Stimulated activated CD8-positive, alpha-beta memory T cell treated with anti-CD3 and anti-CD28 coated beads, Interleukin-4, amount 100 ng/mL, for 4 hours (primary cell): ENCODE data around the gene NFYB.
"Not testable (repeated sequence)": the region's sequence is repeated elsewhere in the genome, so short reads cannot be mapped to it uniquely, and the experiment has no call there.

Experiments
- DNase-seq, 2 donors: peaks; one replicate each; pipeline ENCODE4 v3.0.0-alpha.2; 2020; ENCODE audit warnings: low read depth in 2 of 2, low spot score in 1 of 2

Gene NFYB

DNA sequence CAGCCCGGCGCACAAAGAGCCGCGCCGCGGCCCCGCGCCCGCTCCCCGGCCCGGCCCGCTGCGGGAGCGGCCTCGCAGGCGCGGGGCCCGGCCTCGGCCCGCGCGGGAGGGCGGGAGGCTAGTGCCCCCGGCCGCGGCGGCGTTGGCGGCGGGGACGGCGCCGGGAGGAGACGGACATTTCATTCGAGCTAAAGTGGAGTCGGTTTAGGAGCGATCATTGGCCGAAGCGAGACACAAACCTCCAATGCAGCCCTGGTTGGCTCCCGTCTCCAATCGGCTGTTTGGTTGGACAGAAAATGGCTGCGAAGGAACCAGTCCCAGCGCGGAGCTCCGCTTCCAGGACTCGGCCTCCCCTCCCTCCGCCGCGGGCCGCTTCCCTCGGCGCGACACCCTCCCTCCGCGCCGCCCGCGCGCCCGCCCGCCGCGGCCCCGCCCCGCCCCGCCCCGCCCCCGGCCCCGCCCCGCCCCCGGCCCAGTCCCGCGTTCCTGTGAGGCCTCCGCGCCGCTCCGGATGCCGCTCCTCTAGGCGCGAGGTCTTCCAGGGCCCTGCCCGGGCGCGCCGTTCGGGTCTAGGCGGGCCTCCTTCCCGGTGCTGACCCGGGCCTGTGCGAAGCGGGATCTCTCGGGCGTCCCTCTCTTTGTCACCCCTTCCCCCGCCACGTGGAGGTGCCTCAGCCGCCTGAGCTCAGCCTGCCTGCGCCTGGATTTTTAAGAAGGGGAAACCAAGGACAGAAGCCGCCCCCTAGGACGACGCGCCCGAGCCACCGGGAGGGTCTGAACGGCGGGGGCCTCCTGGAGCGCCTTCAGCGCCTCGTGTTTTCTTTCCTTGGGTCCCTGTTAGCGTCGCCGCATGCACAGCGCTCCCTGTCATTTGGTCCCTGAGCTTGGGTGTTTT, at the start of gene NFYB:
NFYB (minus strand) TSS at position 309 of the 895 bp plus-strand sequence. CDS start 2,757 bp downstream, outside the sequence.
- peak; percentile 75 to 81 for DNase-seq

DNA sequence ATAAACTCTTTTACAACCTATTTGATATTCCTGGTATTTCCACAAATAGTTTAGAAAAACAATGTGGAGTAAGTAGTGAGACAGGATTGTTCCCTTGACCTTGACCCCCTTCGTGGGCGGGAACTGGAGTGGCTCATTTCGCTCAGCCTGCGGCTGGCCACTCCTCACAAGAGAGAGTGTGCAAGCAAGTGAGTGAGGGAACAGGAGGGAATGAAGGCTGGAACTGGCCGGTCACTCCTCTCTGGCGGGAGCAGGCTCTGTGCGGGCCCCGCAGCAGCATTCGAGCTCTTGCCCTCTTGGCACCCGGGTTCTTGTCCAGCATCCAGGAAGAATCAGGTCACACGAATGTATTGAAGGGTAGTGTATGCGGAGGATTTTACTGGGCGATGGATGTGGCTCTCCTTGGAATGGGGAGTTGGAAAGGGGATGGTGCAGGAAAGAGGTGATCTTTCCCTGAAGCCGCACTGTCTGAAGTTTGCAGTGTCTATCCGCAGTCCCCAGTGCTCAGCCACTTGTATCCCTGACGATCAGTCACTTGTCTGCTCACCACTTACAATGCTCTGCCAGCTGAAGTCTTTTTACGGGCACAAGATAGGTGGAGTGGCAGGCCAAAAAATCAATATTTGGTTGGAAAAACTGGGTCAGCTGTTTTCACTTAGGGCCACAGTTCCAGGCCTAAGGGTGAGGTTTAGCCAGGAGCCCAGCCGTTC, 49.6 kb upstream of the NFYB start:
- DNase-seq: no peak

DNA sequence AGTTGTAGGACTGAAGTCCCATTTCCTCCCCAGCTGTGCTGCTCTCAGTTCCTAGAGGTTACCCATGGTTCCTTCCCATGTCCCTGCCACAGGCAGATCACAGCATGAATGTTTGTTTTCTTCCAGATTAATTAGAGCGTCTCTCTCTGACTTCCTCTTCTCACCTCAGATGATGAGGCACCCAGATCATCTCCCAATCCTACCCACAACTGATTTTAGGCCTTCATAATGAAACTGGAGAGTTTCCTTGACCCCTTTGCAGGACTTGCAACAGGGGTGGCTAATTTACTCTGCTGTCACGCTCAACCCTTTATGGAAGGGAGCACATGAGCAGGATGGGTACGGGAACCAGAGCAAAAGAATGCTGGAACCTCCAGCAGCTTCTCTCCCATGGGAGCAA, 45.4 kb upstream of the NFYB start:
- DNase-seq: no peak

DNA sequence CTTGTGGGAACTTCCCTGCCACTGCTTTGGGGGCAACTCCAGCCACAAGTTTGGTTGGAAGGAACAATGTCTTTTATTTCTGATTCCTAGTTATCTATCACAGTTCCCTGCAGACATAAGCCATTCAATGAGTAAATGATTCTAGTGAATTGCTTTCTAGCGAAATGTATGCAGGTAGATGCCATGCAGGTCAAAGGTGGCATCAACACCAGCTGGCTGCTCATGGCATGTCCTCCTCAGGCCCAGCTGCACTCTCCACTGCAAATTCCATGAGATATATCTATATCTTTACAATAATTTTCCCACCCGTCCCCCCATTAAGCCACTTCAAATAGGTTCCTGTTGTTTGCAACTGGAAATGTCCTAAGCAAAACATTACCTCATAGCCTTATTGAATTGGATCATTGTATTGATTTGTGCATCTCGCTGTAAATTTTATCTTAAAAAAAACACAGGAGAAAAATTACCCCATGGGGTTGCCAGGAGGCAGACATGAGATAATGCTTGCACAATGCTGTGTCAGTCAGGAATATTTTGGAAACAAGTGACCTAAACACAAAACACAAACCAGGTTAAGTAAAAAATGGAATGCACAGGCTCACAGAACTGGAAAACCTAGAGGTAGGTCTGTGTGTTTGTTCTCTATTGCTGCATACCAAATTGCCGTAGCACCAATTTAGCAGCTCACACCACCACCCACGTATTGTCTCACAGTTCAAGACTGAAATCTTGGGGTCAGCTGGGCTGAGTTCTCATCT, 44.8 kb upstream of the NFYB start:
- DNase-seq: no peak

DNA sequence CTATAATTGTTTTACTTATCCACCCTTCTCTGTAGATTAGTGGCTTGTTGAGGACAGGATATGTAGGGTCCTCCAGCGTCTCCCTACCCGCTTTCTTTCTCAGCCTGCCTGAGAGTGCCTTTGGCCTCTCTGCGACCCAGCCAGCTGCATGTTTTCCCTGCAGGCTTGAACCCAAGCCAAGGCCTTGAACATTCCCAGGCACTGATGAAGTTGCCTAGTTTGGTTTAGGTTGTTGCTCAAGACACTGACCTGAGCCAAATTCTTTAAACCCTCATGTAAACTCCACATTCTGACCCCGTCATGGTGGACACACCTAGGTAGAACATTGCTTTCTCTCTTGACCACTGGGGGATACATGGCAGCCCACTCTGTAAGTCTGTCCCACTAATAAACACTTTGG, 44.1 kb upstream of the NFYB start:
- DNase-seq: no peak

DNA sequence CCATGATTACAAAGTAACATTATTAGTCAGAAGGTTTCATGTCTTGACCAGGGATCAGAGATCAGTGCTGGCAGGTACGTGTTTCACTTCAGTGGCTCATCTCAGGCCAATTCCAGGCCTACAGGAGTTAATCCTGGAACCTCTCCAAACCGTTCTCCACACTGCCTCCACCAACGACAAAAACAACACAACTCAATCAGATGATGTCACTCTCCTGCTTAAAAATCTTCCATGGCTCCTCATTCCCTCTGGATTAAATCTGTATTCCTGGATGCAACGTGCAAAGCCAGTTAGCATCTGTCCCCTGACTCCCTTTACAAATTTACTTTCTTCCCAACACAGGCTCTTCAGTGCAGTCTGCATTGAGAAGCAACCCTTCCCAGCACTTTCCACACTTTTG, 43.3 kb upstream of the NFYB start:
- no peak for DNase-seq

DNA sequence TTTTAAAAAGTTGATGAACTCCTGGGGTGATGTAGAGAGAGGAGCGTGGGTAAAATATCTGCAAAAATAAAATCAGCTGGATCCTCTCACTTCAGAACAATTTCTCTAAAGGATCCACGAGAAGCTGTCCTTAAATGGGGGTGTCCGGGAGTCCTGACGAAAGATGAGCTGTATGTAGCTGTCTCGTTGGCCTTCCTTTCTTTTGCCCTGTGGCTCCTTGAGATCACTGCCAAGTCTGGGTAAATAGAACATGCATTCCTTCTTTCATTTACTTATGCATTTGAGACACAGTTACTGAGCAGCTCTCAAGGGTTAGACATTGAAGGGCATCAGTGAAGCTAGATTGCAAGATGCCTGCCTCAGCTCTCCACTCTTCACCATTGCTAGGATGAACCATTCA, 42.4 kb upstream of the NFYB start:
- DNase-seq: no peak

DNA sequence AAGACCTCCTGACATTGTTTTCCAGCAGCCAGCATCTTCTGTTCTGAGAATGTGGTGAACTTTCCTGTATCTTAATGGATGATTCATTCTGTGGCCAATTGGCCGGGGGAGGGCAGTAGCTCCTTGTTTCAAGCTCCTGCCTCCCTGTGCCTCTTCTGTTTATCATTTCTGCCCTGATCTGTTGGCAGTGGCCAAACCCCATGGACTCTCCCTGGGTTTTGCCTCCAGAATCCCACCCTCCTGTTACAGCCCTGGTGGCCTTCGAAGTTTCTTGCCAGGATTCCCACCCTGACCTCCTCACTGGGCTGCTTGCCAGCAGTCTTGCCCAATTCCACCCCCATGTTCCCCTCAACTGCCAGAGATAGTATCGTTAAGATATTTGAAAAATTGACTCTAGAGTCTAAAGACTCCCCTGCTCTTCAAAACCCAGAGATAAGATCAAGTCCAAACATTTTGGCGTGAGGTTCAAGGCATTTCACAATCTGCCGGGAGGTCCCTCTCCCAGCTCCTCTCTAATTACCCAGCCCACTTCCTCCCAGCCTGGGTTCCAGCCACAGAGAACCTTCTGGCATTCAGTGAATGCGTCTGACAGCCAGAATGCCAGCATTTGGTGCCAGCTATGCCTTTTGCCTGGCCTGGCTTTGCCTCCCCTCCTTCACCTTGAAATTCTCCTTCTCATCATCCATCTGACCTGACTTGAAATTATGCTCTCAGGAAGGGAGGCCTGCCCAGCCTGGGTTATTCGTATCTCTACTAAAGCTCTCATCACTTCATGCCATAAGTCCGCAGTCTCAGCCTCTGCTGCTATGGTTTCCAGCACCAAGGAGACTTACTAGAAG, 39.9 kb upstream of the NFYB start:
- DNase-seq: no peak

DNA sequence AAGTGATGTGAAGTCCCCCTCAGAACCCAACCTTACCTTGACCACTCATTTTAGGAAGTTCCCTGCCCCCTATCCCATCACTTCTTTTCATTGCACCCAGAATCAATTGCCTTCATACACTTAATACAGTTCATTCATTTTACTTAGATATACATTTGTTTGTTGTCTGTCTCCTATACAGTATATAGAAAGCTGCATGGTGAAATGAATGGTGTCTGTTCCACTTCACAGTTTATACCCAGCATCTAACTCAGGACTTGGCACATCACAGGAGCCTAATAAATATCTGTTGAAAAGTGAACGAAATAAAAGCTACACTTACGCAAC, 39.3 kb upstream of the NFYB start:
- no peak for DNase-seq

DNA sequence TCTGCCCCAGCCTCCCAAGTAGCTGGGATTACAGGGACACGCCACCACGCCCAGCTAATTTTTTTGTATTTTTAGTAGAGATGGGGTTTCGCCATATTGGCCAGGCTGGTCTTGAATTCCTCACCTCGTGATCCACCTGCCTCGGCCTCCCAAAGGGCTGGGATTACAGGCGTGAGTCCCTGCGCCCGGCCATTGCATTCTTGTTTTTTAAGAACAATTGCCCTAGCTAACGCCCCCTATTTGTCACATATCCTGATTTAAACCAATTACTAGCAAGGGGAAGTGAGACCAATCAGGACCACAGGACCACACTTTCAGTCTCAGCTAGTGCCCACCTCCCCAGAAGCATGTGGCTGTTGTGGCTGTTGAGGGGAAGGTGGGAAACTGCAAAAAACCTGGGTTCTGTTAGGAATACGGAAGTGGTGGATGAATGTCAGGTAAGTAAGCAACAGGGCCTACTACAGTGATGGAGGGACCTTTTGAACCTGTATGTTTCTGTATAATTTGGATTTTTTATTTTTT, 37.8 kb upstream of the NFYB start:
- no peak for DNase-seq

DNA sequence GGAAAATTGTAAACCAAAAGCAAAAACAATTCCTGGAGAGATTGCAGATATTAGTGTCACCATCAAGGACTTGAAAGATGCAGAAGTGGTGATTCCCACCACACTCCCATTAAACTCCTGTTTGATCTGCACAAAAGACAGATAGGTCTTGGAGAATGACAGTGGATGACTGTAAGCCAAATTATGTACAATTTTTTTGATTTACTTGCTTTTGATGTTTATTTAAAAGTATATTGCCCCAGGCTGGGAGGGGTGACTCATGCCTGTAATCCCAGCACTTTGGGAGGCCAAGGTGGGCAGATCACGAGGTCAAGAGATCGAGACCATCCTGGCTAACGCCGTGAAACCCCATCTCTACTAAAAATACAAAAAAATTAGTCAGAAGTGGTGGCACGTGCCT, 35.8 kb upstream of the NFYB start:
- DNase-seq: not testable (repeated sequence)

DNA sequence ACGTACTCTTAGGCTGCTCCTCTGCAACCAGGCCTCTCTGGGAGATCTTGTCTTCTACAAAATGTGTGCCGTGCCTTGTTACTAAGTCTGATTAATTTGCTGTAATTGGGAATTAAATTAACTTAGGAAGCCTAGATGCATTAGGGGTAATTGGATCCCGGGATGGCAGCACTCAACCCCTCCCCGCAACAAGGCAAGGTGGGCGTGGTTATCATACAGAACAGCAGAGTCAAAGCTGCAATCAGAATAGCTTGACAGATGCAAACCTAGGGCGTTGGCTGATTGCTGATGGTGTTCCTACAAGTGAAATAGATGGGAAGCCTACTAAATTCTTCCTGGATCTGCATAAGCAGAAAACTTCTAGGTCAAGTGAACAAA, 34.5 kb upstream of the NFYB start:
- DNase-seq: no peak

DNA sequence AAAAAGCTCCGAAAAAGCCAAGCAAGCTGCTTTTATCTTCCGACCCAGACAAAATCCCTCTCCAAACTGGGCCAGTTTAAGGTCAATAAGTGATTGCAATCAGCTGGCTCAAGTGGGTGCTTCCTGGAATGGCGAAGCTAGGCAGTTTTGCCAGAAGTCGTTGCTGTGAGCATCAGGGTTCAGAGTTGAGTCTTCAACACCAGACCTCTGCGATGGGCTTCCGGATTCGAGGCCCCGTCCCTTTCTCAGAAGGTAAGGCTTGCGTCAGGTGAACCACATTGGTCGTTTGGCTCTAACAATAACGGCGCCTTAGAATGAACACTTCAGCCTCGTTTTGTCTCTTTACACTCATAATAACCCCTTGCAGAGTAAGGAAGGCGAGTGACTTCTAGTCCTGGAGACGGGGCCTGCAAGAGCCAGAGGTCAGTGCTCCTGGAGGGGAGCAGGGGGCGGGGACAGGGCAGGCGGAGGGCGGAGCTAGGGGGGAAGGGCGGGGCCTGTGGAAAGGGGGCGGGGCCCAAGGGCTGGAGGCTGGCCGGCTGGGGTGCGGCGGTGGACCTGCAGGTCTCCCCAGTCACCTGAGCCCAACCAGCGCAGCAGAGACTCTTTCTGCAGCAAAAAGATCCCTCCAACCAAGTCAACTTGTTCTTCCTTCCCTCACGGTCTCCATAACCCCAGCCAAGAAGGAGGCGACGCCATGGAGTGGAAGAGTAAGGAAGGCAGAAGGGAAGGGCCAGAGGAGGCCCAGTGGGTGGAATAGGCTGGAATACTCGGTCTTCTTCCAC, 34.0 kb upstream of the NFYB start:
- no peak for DNase-seq

DNA sequence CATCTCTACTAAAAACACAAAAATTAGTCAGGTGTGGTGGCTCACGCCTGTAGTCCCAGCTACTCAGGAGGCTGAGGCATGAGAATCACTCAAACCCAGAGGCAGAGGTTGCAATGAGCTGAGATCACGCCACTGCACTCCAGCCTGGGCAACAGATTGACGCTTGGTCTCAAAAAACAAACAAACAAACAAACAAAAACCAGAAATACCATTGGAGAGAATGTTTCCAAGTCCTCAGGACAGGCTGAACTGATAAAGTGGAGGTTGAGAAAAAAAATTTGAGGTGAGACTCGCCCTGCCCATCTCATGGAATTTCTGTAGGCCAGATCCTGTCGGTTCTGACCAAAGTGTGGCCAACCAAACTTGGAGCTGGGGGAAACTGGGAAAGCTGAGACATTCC, 30.6 kb upstream of the NFYB start:
- no peak for DNase-seq

DNA sequence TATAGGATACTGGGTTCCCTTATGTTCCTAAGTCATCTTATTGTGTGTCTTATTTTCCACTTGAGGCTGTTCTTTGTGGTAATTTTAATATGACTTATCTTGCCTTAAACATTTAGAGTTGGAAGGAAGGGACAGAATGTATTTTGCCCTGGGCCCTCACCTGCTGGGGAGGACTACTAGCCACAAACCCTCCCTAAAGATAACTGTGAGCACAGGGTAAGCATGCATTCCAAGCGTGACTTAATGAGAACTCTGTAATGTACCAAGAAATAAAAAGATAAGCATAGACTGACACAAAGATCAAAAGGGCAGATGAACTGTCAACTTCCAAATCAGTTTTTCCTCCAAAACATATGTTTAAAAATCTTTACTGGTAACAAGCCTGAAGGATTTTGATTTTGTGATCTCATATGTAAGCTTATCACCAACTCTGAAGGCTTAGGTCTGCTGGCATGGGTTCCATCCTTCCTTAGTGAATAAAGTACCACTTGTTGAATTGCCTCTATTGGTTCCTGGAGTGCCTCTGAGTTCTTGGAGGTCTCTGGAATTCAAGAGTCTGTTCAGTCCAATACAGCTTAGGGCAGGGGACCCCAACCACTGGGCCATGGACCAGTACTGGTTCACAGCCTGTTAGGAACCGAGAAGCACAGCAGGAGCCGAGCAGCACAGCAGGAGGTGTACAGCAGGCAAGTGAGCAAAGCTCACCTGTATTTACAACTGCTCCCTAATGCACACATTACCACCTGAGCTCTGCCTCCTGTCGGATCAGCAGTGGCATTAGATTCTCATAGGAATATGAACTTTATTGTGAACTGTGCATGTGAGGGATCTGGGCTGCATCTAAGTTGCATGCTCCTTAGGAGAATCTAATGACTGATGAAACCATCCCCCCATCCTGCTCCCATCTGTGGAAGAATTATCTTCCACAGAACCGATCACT, 29.8 kb upstream of the NFYB start:
- DNase-seq: no peak

DNA sequence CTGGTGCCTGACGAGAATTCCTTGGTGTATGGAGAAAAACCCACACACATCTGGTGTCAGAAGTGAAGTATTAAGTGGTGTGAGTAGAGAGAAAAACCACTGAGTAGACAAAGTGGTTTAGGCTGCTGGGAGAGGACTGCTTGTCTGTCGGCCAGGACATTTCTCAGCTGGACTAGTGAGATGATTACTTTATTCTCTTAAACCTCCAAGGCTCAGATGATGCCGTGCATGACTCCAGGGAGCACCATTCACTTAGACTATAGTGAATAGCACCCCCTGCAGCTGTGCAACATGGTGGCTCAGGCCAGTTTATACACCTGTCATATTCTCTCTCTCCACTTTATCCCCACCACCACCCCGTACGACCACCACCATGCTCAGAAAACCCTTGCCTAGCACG, 28.5 kb upstream of the NFYB start:
- DNase-seq: no peak

DNA sequence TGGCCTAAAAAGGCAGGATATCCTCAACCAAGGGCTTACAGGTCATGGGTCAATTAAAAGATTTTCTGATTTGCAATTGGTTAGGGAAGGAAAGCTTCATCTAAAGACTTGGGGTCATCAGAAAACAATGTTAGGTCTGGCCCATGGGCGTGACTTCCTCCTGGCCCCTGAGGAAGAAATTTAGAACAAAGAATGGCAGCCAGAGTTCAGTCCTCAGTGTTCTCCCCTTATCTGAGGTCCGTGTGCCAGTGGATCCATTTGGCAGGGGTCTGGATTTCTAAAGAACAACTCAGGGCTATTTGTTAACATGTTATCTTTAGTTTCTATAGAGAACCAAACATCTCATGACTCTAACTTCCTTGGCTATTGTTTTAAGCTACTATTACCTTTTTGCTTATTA, 27.8 kb upstream of the NFYB start:
- DNase-seq: no peak

DNA sequence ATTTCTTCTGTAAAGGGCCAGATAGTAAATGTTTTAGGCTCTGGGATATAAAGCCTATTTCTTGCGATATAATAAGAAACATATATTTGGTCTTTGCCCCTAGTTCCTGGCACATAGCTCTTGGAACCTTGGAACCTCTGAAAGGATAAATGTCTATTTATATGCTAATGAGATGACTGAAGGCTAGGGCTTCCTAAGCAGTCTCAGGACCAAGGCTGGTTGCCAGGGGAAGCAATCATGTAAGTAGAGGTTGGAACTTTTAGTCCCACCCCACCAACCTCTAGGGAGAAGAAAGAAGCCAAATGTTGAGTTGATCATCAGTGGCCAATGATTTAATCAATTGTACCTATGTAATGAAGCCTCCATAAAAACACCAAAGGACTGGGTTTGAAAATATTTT, 26.6 kb upstream of the NFYB start:
- no peak for DNase-seq

DNA sequence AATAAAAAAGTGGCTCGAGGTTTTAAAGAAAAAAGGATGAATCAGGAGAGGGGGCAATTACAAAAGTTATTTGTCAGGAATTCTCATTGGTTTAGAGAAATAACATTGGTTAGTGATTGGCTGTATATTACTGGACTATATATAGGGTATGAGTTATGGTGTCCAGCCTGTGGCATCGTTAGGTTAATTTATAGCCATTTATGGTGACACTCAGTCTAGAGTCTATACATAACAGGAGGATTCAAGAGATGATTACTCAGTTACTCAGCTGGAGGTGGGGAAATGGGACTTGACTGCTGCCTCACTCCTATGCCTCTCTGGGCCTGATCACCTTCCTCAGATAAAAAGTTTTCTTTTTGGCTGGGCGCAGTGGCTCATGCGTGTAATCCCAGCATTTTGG, 25.6 kb upstream of the NFYB start:
- DNase-seq: no peak
